CD4-positive, alpha-beta T cell (primary cell): ENCODE measurements around the gene URB2. TPM values are rescaled to one million over a fixed set of nuclear protein-coding genes. Genes with fewer than 3 reads are reported as not detected.

Experiments used
- ATAC-seq: fragments of 200-7000 bp; cut with Tn5 transposase; one replicate; pipeline ENCODE4 v1.10.0; 2022; ENCODE audit warnings: mild to moderate bottlenecking; ENCODE audit not compliant: poor library complexity
- CTCF ChIA-PET: fragments of 350-600 bp; sonication (Branson Sonifier 250); formaldehyde crosslinking; loops from one replicate; lab custom pipeline; 2021; ENCODE audit warnings: antibody characterized with exemption, inconsistent platforms; lab: Charles Lee
- POLR2A ChIA-PET: fragments of 350-600 bp; sonication (Branson Sonifier 250); formaldehyde crosslinking; loops from one replicate; lab custom pipeline; 2021; ENCODE audit warnings: antibody characterized with exemption, inconsistent platforms; lab: Charles Lee
- DNase-seq, 14 experiments: peaks; one replicate each; pipeline ENCODE4 v3.0.0-alpha.2; 2013 to 2020; ENCODE audit warnings: mixed read lengths in 2 of 14
- H3K27ac ChIP-seq, 2 donors: one replicate each; pipeline versions ENCODE4 v1.5.1 to v1.7.0; 2013; ENCODE audit warnings: low read length in 2 of 2, low read depth in 1 of 2, mild to moderate bottlenecking in 1 of 2
- H3K27me3 ChIP-seq, 2 experiments: 1 replicate in 1 of 2; 2 replicates in 1 of 2; pipeline versions ENCODE4 v1.6.1 to v1.7.0; 2013; ENCODE audit warnings: low read length in 2 of 2, control low read depth in 1 of 2, mild to moderate bottlenecking in 1 of 2, moderate library complexity in 1 of 2; ENCODE audit not compliant: insufficient read depth in 2 of 2, control insufficient read depth in 1 of 2
- H3K36me3 ChIP-seq: one replicate; pipeline ENCODE4 v1.6.1; 2013; ENCODE audit warnings: low read length, control low read depth; ENCODE audit not compliant: insufficient read depth
- H3K4me1 ChIP-seq: one replicate; pipeline ENCODE4 v1.6.1; 2013; ENCODE audit warnings: low read length, control low read depth; ENCODE audit not compliant: insufficient read depth
- H3K4me3 ChIP-seq: one replicate; pipeline ENCODE4 v1.5.1; 2013; ENCODE audit warnings: mild to moderate bottlenecking, low read length, moderate library complexity
- H3K9me3 ChIP-seq, 2 experiments: 1 replicate in 1 of 2; 2 replicates in 1 of 2; pipeline versions ENCODE4 v1.6.1 to v1.7.0; 2013; ENCODE audit warnings: low read length in 2 of 2, mild to moderate bottlenecking in 2 of 2, control low read depth in 1 of 2, moderate library complexity in 1 of 2; ENCODE audit not compliant: control insufficient read depth in 1 of 2, insufficient read depth in 1 of 2
- H3K27ac Mint-ChIP-seq: one replicate; pipeline ENCODE4 v1.8.0; 2020; ENCODE audit warnings: mixed read lengths
- H3K27me3 Mint-ChIP-seq: one replicate; pipeline ENCODE4 v1.8.0; 2021; ENCODE audit warnings: mixed read lengths
- H3K36me3 Mint-ChIP-seq: one replicate; pipeline ENCODE4 v1.8.0; 2021; ENCODE audit warnings: low read depth, mixed read lengths
- H3K4me1 Mint-ChIP-seq: one replicate; pipeline ENCODE4 v1.8.0; 2021; ENCODE audit warnings: low read depth, mixed read lengths
- H3K4me3 Mint-ChIP-seq: one replicate; pipeline ENCODE4 v1.8.0; 2020; ENCODE audit warnings: mild to moderate bottlenecking, mixed read lengths
- H3K9me3 Mint-ChIP-seq: one replicate; pipeline ENCODE4 v1.8.0; 2020; ENCODE audit warnings: mixed read lengths
- intact Hi-C, 2 experiments: fragments of 100-400 bp; cut with DNase I in 1 of 2; cut with micrococcal nuclease in 1 of 2; formaldehyde crosslinking; loops; one replicate each; pipeline versions ENCODE4 v1.15.1 to v1.9.0; 2023 to 2025; cut with DNase I, micrococcal nuclease
- total RNA-seq, 174 experiments: library from RNA in 2 of 174; stranded (reverse) in 2 of 174; gene quantifications; one replicate each; pipeline ENCODE4 v1.2.3 and lab custom pipeline; 2021 to 2026
- TF ChIP-seq, protein P1 (sequence below): fragments of 200-600 bp; IDR thresholded peaks from one replicate; pipeline ENCODE4 v1.8.0; 2022; ENCODE audit warnings: antibody characterized with exemption, mild to moderate bottlenecking

URB2 gene
- total RNA-seq, 2 experiments from 2014 or later: 4.1 to 4.2 TPM

DNA sequence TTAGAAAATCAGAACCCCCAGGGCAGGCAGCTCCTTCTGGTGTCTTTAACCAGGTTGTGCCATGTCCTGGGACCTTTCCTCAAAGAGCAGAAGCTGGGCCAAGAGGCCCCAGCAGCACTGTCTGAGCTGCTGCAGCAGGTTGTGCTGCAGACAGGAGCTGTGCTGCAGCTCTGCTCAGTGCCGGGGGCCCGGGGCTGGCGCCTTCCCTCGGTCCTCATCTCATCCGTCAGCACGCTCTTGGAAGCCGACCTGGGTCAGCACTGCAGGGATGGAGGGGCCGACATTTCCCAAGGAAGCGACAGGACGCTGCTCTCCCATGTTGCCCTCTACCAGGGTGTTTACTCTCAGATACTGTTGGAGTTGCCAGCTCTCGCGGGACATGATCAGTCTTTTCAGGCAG lies 11.7 kb downstream of the URB2 start:
- Histone ChIP-seq H3K9me3 (no peaks in the 10 kb centered on the region), H3K36me3 (peaks cover 52% of the 10 kb centered on the region), H3K27me3 (no peaks in the 10 kb centered on the region), H3K4me1 (peaks cover 4% of the 10 kb centered on the region), H3K27ac (no peak overlapping the region), H3K4me3 (no peak overlapping the region)
- H3K36me3 Mint-ChIP-seq: peaks cover 72% of the 10 kb centered on the region
- H3K9me3 Mint-ChIP-seq: no peaks in the 10 kb centered on the region
- DNase-seq (no peak), ATAC-seq (no peak)
- no peaks in the 10 kb centered on the region for H3K27me3 Mint-ChIP-seq
- H3K4me1 Mint-ChIP-seq: no peaks in the 10 kb centered on the region
- ChIA-PET CTCF (no interaction called here), POLR2A (no interaction called here)
- TF ChIP-seq, protein P1, sequence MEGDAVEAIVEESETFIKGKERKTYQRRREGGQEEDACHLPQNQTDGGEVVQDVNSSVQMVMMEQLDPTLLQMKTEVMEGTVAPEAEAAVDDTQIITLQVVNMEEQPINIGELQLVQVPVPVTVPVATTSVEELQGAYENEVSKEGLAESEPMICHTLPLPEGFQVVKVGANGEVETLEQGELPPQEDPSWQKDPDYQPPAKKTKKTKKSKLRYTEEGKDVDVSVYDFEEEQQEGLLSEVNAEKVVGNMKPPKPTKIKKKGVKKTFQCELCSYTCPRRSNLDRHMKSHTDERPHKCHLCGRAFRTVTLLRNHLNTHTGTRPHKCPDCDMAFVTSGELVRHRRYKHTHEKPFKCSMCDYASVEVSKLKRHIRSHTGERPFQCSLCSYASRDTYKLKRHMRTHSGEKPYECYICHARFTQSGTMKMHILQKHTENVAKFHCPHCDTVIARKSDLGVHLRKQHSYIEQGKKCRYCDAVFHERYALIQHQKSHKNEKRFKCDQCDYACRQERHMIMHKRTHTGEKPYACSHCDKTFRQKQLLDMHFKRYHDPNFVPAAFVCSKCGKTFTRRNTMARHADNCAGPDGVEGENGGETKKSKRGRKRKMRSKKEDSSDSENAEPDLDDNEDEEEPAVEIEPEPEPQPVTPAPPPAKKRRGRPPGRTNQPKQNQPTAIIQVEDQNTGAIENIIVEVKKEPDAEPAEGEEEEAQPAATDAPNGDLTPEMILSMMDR: no peak
- H3K27ac Mint-ChIP-seq: no peak overlapping the region
- intact Hi-C loops: no loop called here
- H3K4me3 Mint-ChIP-seq: no peak overlapping the region

- ATAC-seq: no peak
- Histone ChIP-seq H3K9me3 (no peaks in the 10 kb centered on the region), H3K36me3 (peaks cover 67% of the 10 kb centered on the region), H3K27me3 (no peaks in the 10 kb centered on the region), H3K27ac (no peak overlapping the region), H3K4me1 (peaks cover 4% of the 10 kb centered on the region), H3K4me3 (no peak overlapping the region)
- H3K4me3 Mint-ChIP-seq: no peak overlapping the region
- no peak for DNase-seq
- no peaks in the 10 kb centered on the region for H3K9me3 Mint-ChIP-seq
- H3K27ac Mint-ChIP-seq: no peak overlapping the region
- no peaks in the 10 kb centered on the region for H3K4me1 Mint-ChIP-seq
- TF ChIP-seq, protein P1: no peak
- CTCF ChIA-PET: no interaction called here
- H3K36me3 Mint-ChIP-seq: peaks cover 79% of the 10 kb centered on the region
- no peaks in the 10 kb centered on the region for H3K27me3 Mint-ChIP-seq
- intact Hi-C loops: no loop called here
- POLR2A ChIA-PET: no interaction called here
Measured at GRCh38 chr1:229640455-229640854, 14.4 kb downstream of the URB2 start.

GRCh38 chr1:229641306-229641705 lies 15.3 kb downstream of the URB2 start:
- no peak overlapping the region for H3K4me3 ChIP-seq
- ATAC-seq (no peak), DNase-seq (no peak)
- H3K27me3 ChIP-seq: no peaks in the 10 kb centered on the region
- no peak overlapping the region for H3K27ac ChIP-seq
- no peak overlapping the region for H3K4me3 Mint-ChIP-seq
- H3K27ac Mint-ChIP-seq: no peak overlapping the region
- H3K36me3 Mint-ChIP-seq: peaks cover 79% of the 10 kb centered on the region
- H3K27me3 Mint-ChIP-seq: no peaks in the 10 kb centered on the region
- H3K4me1 Mint-ChIP-seq: no peaks in the 10 kb centered on the region
- H3K9me3 Mint-ChIP-seq: no peaks in the 10 kb centered on the region
- H3K9me3 ChIP-seq: no peaks in the 10 kb centered on the region
- peaks cover 67% of the 10 kb centered on the region for H3K36me3 ChIP-seq
- peaks cover 4% of the 10 kb centered on the region for H3K4me1 ChIP-seq
- POLR2A ChIA-PET: no interaction called here
- intact Hi-C loops: no loop called here
- CTCF ChIA-PET: no interaction called here
- TF ChIP-seq, protein P1: no peak
